HepG2 (cell line): Measurements from ENCODE around the gene FUOM. TPM values are rescaled to one million over a fixed set of nuclear protein-coding genes. Genes with fewer than 3 reads are reported as not detected.

Experiments
- ATAC-seq: fragments of 200-7000 bp; cut with Tn5 transposase; 3 replicates; pipeline ENCODE4 v1.9.1; 2020; ENCODE audit warnings: mild to moderate bottlenecking, moderate library complexity
- BruUV-seq: library from RNA; stranded (reverse); fragments of 400-500 nt; replicated peaks from 2 replicates; lab custom pipeline; 2021; lab: Mats Ljungman, UMichigan
- CTCF ChIA-PET: fragments of 300-600 bp; formaldehyde crosslinking; extraction: SDS; loops from one replicate; lab custom pipeline; 2021; ENCODE audit warnings: low total read pairs, inconsistent platforms, low intra/inter-chr PET ratio; lab: Yijun Ruan, JAX
- POLR2A ChIA-PET: fragments of 350-600 bp; sonication (Branson Sonifier 250); formaldehyde crosslinking; loops from one replicate; lab custom pipeline; 2020; ENCODE audit warnings: antibody characterized with exemption, inconsistent platforms; lab: Yijun Ruan, JAX
- DNase-seq: peaks from one replicate; pipeline ENCODE4 v3.0.0-alpha.2; 2015; ENCODE audit warnings: low spot score
- FAIRE-seq: peaks from 3 replicates; lab custom pipeline; 2011; peaks lifted over from hg19 to GRCh38; lab: Jason Lieb, UNC
- H2AFZ ChIP-seq: one replicate; pipeline ENCODE4 v1.6.1; 2011; ENCODE audit warnings: low read length, inconsistent platforms
- H3K27ac ChIP-seq: fragments of 300-600 bp; 3 replicates; pipeline ENCODE4 v1.8.0; 2011; ENCODE audit warnings: mixed run types, mild to moderate bottlenecking, mixed read lengths, low read length, inconsistent platforms; ENCODE audit not compliant: insufficient read depth; ENCODE audit errors: extremely low read length
- H3K27me3 ChIP-seq, 2 experiments: fragments of 200-600 bp in 1 of 2; 2 replicates in 1 of 2; 3 replicates in 1 of 2; pipeline versions ENCODE4 v1.6.0 to v1.8.0; 2011; ENCODE audit warnings: low read length in 2 of 2, mild to moderate bottlenecking in 2 of 2, moderate library complexity in 2 of 2, inconsistent platforms in 1 of 2; ENCODE audit not compliant: insufficient read depth in 2 of 2, control insufficient read depth in 1 of 2
- H3K36me3 ChIP-seq, 2 experiments: fragments of 200-600 bp in 1 of 2; replicated peaks in 1 of 2; 2 replicates in 1 of 2; 3 replicates in 1 of 2; pipeline versions ENCODE4 v1.5.1 to v1.8.0; 2011; ENCODE audit warnings: low read length in 2 of 2, inconsistent platforms in 1 of 2; ENCODE audit not compliant: insufficient read depth in 2 of 2, control insufficient read depth in 1 of 2
- H3K4me1 ChIP-seq: 2 replicates; pipeline ENCODE4 v1.5.1; 2012; ENCODE audit warnings: low read length, inconsistent platforms; ENCODE audit not compliant: insufficient read depth
- H3K4me2 ChIP-seq: 2 replicates; pipeline ENCODE4 v1.6.0; 2011; ENCODE audit warnings: low read depth, low read length, inconsistent platforms
- H3K4me3 ChIP-seq, 3 experiments: fragments of 200-600 bp in 1 of 3; sonication (generic), shearing (Covaris generic) in 1 of 3; replicated peaks in 1 of 3; 2 replicates each; pipeline ENCODE4 v1.5.1; 2011 to 2016; ENCODE audit warnings: low read length in 3 of 3, inconsistent platforms in 2 of 3, low read depth in 2 of 3, mild to moderate bottlenecking in 2 of 3, control low read depth in 1 of 3, mixed read lengths in 1 of 3; ENCODE audit not compliant: insufficient read depth in 1 of 3
- H3K79me2 ChIP-seq: one replicate; pipeline ENCODE4 v1.6.1; 2011; ENCODE audit warnings: low read length, inconsistent platforms; ENCODE audit not compliant: insufficient read depth
- H3K9ac ChIP-seq: 2 replicates; pipeline ENCODE4 v1.6.0; 2011; ENCODE audit warnings: mild to moderate bottlenecking, low read depth, low read length, inconsistent platforms; ENCODE audit not compliant: insufficient read depth
- H3K9me3 ChIP-seq: 2 replicates; pipeline ENCODE4 v1.5.1; 2012; ENCODE audit warnings: mild to moderate bottlenecking, low read length
- H4K20me1 ChIP-seq: 2 replicates; pipeline ENCODE4 v1.6.0; 2011; ENCODE audit warnings: inconsistent platforms, mild to moderate bottlenecking, low read length, moderate library complexity; ENCODE audit not compliant: insufficient read depth
- MTA3 ChIP-seq: sonication (generic); formaldehyde crosslinking; IDR thresholded peaks from 2 replicates; pipeline ENCODE4 v1.4.0; 2020; ENCODE audit warnings: missing genetic modification reagents
- STAG1 ChIP-seq: sonication (generic); formaldehyde crosslinking; IDR thresholded peaks from 2 replicates; pipeline ENCODE4 v1.4.0; 2020; ENCODE audit warnings: missing genetic modification reagents
- WGBS: methylation state at CpG from one replicate; pipeline ENCODE4 v1.1.6; 2017; ENCODE audit warnings: low lambda C conversion rate; 5-methylcytosine and 5-hydroxymethylcytosine counted together
- in situ Hi-C: cut with HindIII; loops from 2 replicates; pipeline ENCODE4 v1.10.0; 2017; ENCODE audit warnings: low pct_unique_long_range_greater_than_20kb; ENCODE audit not compliant: extremely low pct_ligation_motif_present
- intact Hi-C: fragments of 100-400 bp; cut with micrococcal nuclease; formaldehyde crosslinking; loops from one replicate; pipeline ENCODE4 v1.10.0; 2022; ENCODE audit not compliant: unreplicated experiment
- polyA plus RNA-seq, 8 experiments: library from polyadenylated mRNA; depleted of rRNA in 3 of 8; stranded (reverse) in 7 of 8; unstranded in 1 of 8; fragments of >200 nt; fragmentation: Illumina TruSeq in 4 of 8; extraction: Trizol in 4 of 8; gene quantifications; 2 replicates each; pipeline versions ENCODE4 v1.2.1 to v1.2.3, GENCODE V29; 2011 to 2016; ENCODE audit warnings: low read depth in 4 of 8, missing spikeins in 1 of 8, mixed read lengths in 1 of 8; ENCODE audit not compliant: insufficient read depth in 1 of 8
- total RNA-seq, 5 experiments: library from RNA; depleted of rRNA; stranded (reverse); fragments of >200 nt; fragmentation: Illumina TruSeq; extraction: Trizol; gene quantifications; 2 replicates each; pipeline ENCODE4 v1.2.3, GENCODE V29; 2016; ENCODE audit warnings: low read depth in 1 of 5
- TF ChIP-seq, protein P1 (sequence below): sonication (generic); formaldehyde crosslinking; IDR thresholded peaks from 2 replicates; pipeline ENCODE4 v1.4.0; 2020; ENCODE audit warnings: mild to moderate bottlenecking, missing genetic modification reagents
- TF ChIP-seq, protein P2 (sequence below): IDR thresholded peaks from 2 replicates; pipeline ENCODE4 v1.6.1; 2016; ENCODE audit warnings: low read depth, missing genetic modification reagents, missing compliant biosample characterization
- TF ChIP-seq, protein P3 (sequence below): sonication (generic); formaldehyde crosslinking; IDR thresholded peaks from 2 replicates; pipeline ENCODE4 v1.4.0; 2020; ENCODE audit warnings: mild to moderate bottlenecking, missing genetic modification reagents, borderline replicate concordance
- TF ChIP-seq, protein P4 (sequence below): sonication (generic); formaldehyde crosslinking; IDR thresholded peaks from 2 replicates; pipeline ENCODE4 v1.8.0; 2022; ENCODE audit warnings: missing genetic modification reagents, low read depth, mild to moderate bottlenecking, borderline replicate concordance

The FUOM gene
- total and polyA plus RNA-seq, 2 of the 13 experiments (the other 11 are each of a cell fraction or from before 2014, with no cell fraction given): 27.5 to 60.4 TPM

DNA sequence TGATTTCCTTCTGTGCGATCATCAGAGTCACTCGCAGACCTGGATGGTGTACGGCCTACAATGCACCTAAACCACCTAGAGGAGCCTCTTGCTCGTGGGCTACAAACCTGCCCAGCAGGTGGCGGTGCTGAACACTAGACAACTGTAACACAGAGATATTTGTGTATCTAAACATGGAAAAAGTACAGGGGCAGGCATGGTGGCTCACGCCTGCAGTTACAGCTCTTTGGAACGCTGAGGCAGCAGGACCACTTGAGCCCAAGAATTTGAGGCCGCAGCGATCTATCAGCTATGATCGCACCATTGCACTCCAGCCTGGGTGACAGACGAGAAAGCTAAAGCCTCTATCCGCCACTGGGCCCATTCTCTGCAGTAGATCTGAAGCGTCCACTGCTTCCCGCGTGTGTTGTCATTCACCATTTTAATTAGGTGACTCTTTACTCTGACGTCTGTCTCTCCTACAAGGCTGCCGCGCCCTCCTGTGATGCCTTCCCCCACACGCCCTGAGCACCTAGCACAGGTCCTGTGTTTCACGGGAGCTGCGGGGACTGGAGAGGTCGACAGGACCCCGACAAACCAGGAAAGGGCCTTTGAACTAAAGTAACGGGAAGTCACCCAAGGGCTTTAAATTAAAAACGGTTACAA, 49.9 kb downstream of the FUOM start:
- Histone ChIP-seq H3K4me1 (peaks cover 15% of the 10 kb centered on the region), H3K9me3 (no peaks in the 10 kb centered on the region), H3K4me2 (peak overlapping the region; percentile 85), H3K79me2 (peaks cover 34% of the 10 kb centered on the region), H3K27ac (peak overlapping the region; percentile 90), H4K20me1 (peaks cover 9% of the 10 kb centered on the region), H3K4me3 (peak overlapping the region; percentile 86 to 96 (median 95)), H3K27me3 (no peaks in the 10 kb centered on the region; a peak in 1 of 5 replicates), H2AFZ (no peak overlapping the region), H3K36me3 (peaks cover 15 to 36% of the 10 kb centered on the region in 2 experiments; a peak in 4 of 5 replicates), H3K9ac (peak overlapping the region; percentile 99)
- ChIA-PET CTCF (interaction anchor here (1.4 kb wide), 1 partner anchor 11 kb away, joined by 5 read pairs; no protein-coding TSS in a partner anchor), POLR2A (interaction anchor here (1.2 kb wide), 1 partner anchor 40 kb away, joined by 3 read pairs; no protein-coding TSS in a partner anchor)
- no TSS peak for BruUV-seq
- ATAC-seq (peak; percentile 74), FAIRE-seq (peak; percentile 86), DNase-seq (peak; percentile 83)
- intact Hi-C loops: no loop called here
- 1% methylated on average over 22 of the region's 25 CpGs for WGBS
- in situ Hi-C loops: no loop called here
- TF ChIP-seq MTA3 (CRISPR knock-in tag) (no peak), STAG1 (peak; percentile 44)
- TF ChIP-seq, protein P1, sequence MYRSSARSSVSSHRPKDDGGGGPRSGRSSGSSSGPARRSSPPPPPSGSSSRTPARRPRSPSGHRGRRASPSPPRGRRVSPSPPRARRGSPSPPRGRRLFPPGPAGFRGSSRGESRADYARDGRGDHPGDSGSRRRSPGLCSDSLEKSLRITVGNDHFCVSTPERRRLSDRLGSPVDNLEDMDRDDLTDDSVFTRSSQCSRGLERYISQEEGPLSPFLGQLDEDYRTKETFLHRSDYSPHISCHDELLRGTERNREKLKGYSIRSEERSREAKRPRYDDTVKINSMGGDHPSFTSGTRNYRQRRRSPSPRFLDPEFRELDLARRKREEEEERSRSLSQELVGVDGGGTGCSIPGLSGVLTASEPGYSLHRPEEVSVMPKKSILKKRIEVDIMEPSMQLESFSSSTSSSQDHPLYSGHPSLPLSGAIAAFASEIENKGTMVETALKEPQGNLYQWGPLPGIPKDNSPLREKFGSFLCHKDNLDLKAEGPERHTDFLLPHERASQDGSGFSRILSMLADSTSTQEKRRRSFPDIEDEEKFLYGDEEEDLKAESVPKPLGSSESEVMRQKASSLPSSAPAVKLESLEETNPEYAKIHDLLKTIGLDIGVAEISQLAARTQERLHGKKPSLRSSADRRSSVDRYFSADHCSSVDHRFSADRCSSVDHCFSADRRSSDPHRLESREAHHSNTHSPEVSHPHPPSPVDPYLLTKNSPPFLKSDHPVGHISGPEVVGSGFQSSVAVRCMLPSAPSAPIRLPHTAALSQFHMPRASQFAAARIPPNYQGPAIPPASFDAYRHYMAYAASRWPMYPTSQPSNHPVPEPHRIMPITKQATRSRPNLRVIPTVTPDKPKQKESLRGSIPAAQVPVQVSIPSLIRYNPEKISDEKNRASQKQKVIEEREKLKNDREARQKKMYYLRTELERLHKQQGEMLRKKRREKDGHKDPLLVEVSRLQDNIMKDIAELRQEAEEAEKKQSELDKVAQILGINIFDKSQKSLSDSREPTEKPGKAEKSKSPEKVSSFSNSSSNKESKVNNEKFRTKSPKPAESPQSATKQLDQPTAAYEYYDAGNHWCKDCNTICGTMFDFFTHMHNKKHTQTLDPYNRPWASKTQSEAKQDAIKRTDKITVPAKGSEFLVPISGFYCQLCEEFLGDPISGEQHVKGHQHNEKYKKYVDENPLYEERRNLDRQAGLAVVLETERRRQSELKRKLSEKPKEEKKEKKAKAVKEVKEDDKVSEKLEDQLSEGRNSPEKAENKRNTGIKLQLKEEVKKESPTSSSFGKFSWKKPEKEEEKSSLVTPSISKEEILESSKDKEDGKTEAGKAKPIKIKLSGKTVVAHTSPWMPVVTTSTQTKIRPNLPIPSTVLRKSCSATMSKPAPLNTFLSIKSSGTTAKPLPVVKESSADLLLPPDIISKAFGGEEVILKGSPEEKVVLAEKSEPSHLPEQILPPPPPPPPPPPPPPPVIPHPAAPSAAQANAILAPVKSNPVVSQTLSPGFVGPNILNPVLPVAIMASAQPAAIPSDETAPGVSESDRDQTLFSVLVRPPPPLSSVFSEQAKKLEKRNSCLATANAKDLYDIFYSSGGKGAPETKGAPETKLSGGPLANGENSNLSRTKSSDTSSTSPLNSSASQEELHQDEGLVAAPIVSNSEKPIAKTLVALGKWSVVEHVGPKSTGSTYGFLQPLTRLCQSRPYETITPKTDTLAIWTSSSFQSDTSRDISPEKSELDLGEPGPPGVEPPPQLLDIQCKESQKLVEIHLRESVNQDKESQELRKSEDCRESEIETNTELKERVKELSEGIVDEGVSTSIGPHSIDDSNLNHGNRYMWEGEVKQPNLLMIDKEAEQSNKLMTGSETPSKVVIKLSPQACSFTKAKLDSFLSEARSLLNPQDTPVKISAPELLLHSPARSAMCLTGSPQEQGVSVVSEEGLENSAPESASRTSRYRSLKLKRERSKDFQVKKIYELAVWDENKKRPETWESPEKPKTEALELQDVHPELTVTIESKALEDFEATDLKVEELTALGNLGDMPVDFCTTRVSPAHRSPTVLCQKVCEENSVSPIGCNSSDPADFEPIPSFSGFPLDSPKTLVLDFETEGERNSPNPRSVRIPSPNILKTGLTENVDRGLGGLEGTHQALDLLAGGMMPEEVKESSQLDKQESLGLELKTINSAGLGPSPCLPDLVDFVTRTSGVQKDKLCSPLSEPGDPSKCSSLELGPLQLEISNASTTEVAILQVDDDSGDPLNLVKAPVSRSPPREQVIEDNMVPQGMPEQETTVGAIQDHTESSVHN (CRISPR knock-in tag): no peak
- TF ChIP-seq, protein P2, sequence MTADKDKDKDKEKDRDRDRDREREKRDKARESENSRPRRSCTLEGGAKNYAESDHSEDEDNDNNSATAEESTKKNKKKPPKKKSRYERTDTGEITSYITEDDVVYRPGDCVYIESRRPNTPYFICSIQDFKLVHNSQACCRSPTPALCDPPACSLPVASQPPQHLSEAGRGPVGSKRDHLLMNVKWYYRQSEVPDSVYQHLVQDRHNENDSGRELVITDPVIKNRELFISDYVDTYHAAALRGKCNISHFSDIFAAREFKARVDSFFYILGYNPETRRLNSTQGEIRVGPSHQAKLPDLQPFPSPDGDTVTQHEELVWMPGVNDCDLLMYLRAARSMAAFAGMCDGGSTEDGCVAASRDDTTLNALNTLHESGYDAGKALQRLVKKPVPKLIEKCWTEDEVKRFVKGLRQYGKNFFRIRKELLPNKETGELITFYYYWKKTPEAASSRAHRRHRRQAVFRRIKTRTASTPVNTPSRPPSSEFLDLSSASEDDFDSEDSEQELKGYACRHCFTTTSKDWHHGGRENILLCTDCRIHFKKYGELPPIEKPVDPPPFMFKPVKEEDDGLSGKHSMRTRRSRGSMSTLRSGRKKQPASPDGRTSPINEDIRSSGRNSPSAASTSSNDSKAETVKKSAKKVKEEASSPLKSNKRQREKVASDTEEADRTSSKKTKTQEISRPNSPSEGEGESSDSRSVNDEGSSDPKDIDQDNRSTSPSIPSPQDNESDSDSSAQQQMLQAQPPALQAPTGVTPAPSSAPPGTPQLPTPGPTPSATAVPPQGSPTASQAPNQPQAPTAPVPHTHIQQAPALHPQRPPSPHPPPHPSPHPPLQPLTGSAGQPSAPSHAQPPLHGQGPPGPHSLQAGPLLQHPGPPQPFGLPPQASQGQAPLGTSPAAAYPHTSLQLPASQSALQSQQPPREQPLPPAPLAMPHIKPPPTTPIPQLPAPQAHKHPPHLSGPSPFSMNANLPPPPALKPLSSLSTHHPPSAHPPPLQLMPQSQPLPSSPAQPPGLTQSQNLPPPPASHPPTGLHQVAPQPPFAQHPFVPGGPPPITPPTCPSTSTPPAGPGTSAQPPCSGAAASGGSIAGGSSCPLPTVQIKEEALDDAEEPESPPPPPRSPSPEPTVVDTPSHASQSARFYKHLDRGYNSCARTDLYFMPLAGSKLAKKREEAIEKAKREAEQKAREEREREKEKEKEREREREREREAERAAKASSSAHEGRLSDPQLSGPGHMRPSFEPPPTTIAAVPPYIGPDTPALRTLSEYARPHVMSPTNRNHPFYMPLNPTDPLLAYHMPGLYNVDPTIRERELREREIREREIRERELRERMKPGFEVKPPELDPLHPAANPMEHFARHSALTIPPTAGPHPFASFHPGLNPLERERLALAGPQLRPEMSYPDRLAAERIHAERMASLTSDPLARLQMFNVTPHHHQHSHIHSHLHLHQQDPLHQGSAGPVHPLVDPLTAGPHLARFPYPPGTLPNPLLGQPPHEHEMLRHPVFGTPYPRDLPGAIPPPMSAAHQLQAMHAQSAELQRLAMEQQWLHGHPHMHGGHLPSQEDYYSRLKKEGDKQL (CRISPR knock-in tag): no peak
- TF ChIP-seq, protein P3, sequence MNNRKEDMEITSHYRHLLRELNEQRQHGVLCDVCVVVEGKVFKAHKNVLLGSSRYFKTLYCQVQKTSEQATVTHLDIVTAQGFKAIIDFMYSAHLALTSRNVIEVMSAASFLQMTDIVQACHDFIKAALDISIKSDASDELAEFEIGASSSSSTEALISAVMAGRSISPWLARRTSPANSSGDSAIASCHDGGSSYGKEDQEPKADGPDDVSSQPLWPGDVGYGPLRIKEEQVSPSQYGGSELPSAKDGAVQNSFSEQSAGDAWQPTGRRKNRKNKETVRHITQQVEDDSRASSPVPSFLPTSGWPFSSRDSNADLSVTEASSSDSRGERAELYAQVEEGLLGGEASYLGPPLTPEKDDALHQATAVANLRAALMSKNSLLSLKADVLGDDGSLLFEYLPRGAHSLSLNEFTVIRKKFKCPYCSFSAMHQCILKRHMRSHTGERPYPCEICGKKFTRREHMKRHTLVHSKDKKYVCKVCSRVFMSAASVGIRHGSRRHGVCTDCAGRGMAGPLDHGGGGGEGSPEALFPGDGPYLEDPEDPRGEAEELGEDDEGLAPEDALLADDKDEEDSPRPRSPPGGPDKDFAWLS (CRISPR knock-in tag): no peak
- TF ChIP-seq, protein P4, sequence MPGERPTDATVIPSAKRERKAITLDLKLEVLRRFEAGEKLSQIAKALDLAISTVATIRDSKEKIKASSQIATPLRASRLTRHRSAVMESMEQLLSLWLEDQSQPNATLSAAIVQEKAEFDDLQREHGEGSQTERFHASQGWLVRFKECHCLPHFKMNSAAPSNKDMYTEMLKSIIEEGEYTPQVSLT: no peak
